ENCODE results near the gene RANBP3L.

The RANBP3L gene

DNA sequence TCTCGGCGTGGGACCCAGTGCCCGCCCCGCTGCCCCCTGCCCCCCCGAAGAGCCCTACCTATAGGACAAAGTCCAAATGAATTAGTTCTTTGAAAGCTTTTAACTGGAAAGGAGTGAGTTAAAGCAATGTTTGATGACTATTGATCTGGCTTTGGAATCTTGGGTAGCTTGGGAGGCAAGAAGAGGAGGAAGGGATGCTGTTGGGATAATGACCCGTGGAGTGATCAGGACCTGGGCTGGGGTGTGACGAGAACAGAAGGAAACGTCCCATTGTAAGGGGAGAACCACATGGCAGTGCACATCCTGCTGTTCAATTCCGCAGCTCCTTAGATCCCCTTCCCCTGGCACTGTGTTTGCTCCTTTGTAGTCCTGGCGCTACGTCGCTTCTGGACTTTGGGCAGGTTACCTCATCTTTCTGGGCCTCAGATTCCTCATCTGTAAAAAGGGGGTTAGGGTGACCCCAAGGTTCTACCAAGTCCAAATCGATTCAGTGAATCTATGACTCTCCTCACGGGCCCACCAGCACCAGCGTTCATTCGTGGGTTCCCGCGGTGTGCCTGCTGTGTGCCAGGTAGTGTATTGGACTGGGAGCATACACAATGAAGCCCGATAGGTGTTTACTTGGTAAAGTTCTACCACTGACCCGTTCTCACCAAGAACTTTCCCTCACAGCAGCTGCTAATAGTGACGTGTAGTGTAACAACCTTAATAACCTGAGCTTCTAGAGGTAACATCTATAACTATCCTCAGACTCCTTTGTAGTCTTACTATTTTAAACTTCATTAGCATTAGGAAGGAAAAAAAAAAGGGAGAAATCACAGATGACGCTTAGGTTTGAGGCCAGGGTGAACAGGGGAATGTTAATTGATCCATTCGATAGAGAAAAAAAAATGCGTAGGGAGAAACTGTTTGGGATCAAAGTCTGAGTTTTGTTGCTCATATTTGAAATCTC is 58.9 kb downstream of the RANBP3L start:
- no peak for DNase-seq

DNA sequence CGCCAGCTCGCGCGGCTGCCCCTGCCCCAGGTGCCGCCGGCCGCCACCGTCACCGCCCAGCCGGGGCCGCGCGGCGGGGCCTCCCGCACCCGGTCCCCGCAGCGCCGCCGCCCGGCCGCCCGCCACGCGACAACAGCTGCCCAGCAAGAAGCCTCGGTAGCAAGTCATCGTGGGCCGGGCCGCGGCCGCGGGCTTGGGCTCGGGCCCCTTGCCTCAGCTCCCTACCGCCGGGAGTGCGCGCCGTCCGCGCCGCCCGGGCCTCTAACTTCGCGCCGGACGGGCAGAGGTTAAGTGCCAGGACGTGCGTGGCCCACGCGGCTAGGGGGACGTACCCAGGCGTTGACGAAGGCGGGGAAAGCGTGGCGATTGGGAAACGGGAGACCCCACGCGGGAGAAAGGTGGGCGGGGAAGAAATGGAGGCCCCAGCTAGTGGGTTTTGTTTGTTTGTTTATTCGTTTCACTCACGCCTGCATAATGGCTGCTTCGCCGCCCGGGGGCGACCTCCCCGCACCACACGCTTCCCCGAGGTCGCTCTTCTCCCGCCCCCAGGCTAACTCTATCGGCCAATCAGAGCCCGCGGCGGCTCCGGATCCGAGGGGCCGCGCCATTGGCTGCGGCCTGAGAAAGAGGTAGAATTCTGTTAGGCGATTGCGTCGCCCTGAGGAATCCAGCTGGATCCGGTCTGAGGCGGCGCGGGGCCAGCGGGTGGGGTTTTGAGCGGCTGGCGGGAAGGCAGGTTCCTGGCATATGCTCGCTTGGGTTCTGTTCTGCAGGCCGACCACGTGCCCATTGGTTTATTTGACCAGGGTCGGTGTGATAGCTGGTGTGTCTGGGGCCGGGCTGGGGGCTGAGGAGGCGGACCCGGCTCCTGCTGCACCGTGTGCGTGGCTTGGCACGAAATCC is 59.8 kb downstream of the RANBP3L start, which contains the start of gene NADK2:
NADK2 (minus strand) TSS at position 295 of the 903 bp plus-strand sequence; CDS start at position 168, 127 bp downstream.
- DNase-seq, result peak; percentile 99

- DNase-seq, result peak; percentile 35 to 53
These were observed 60.7 kb downstream of the RANBP3L start for GRCh38 chr5:36240779-36241630.

DNA sequence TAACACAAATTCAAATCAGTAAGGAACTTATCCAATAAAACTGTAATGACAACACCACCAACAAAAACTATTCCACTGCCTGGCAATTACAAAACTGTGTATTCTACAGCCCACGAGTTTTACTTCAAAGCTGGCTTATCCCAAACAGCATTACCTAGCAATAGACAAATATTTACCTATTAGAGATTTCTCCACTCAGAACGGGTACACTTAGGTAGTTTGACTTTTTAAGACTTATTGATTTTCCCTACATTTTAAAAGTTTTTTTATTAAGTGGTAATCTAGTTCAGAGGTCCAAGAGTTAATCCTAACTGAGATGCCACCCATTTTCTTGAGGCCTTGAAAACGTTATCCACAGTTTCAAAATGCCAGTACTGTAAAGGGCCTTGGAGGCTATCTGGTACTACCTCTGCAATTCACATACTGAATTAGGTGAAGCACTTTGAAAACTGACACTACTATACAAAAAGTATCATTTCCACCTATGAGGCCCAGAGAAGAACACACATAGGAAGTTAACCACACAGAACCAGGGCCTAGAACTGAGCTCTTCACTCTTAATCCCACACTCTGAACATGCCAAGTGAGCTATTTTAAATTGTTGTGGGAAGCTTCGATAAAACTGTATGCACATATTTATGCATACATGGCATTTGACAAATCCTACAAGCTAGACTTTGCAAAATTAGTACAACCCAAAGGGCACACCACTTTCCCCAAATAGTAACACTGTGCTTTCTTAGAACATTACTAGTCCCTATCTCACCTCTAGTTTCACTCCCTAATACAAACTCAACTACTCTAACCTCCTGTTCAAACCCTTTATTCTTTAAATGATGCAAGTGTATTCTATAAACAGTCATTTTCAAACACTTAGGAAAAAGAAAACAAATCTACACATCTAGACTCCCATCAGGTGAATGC is 62.1 kb downstream of the RANBP3L start:
- no peak for DNase-seq

DNA sequence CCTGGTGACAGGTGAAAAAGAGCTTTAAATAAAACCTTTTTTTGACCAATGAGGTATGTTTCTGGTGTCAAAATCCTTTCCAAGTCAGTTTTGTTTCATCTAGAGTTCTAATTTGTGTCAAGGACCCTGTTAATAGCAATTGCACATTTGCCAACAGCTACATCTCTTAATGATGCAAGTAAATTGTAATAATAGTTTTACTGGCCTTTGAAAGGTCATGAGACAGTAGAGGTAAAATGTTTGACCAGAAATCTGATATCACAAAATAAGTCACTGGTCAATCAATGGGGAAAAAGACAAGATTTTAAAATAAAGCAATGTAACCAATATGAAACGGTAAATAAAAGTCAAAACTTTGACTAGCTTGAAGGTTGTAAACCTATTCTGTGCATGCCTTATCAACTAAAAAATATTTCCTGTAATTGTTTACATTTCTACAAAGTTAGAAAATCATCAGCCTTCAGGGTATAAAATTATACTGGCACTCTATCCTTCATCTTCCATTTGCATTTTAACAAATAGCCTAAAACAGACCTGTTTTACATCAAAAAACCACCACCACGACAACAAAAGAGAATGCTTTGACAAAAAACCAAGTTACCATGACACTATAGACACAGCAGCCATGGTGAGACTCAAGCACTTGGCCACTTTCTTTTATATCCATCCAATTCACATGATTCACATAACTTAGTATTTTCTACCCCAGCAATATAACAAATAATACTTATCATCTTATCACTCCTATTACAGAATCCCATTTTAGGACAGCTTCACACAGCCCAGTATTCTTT is 63.0 kb downstream of the RANBP3L start:
- no peak for DNase-seq

DNA sequence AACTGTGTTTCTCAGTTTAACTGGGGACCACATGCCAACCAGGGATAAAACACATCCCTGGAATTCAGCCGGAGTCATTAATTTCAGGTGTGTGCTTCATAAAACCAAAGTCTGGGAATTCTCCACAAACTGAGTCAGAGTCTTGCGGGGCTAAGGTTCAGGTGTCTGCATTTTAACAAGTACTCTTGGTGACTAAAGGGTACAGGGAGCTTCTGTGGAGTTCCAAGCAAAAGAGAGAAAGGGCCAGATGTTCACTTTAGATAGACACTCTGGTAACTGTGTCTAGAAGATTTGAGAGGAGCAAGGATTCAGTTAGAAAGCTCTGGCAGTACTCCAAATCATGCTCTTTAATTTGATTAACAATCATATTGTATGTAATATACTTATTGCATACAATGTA is 64.0 kb downstream of the RANBP3L start:
- DNase-seq, result no peak

DNA sequence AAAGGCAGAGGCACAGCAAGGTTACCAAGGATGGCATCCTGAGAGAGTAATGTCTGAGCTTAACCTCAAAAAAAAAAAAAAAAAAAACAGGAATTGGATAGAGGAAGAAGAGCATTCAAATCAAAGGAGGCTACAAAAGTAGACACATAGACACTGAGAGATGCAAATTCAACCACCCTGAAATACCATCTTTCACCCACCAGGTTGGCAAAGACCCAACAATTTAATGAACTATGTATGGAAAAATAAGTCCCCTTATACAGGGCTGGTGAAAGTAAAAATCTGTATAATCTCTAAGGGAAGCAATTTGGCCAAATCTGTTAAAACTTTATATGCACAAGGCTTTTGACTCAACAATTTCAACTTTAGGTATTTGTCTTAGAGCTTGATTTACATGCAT is 64.9 kb downstream of the RANBP3L start:
- no peak for DNase-seq

- no peak for DNase-seq
These were observed 69.2 kb downstream of the RANBP3L start for GRCh38 chr5:36232533-36232932.

DNA sequence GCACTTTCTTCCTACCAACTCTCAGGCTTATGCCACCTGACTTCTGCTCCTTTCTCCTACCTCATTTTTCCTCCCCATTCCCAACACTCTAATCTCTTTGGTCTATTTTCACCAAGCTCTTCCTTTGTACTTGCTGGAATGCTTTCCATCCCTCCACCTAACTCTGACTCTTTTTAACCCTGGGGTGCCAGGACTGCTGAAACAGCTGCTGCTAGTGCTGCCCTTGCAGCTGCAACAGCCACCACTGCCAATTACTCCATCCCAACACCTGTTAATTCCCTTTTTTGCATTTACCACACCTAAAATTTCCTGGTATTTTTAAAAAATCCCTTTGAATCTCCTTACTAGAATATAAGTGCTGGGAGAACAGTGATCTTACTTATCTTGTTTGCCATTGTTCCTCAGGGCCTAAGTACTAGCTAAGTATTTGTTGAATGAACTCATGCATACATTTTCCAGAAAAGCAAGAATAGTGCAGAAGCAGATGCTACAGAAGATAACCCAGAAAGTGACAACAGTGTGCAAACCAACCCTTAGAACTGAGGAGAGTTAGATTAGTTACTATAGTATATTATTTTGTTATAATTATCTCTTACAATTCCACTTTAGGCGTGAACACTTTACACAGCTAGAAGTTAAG is 71.4 kb downstream of the RANBP3L start:
- no peak for DNase-seq

DNA sequence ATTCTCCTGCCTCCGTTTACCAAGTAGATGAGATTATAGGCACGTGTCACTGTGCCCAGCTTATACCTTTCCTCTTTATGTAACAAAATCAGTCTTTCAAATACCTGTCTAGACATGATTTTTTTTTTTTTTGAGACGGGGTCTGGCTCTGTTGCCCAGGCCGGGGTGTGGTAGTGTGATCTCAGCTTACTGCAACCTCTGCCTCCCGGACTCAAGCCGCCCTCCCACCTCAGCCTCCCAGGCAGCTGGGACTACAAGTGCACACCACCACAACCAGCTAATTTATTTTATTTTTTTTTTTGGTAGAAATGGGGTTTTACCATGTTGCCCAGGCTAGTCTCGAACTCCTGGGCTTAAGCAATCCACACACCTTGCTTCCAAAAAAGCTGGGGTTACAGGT is 73.2 kb downstream of the RANBP3L start:
- no peak for DNase-seq

- no peak for DNase-seq
These were observed 74.7 kb downstream of the RANBP3L start for GRCh38 chr5:36227046-36227445.

- no peak for DNase-seq
These were observed 79.1 kb downstream of the RANBP3L start for GRCh38 chr5:36222620-36223019.

- DNase-seq, result no peak
These were observed 83.7 kb downstream of the RANBP3L start for GRCh38 chr5:36217988-36218387.

- no peak for DNase-seq
These were observed 84.1 kb downstream of the RANBP3L start for GRCh38 chr5:36217567-36217966.

DNA sequence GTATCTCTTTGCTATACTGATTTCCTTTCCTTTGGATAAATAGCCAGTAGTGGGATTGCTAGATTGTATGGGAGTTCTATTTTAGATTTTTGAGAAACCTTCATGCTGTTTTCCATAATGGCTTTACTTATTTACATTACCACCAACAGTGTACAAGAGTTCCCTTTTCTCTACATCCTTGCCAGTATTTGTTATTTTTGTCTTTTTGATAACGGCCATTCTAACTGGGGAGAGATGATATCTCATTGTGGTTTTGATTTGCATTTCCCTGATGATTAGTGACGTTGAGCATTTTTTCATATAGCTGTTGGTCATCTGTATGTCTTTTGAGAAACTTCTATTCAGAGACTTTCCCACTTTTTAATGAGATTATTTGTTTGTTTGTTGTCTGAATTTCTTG is 85.8 kb downstream of the RANBP3L start:
- DNase-seq, result no peak

GRCh38 chr5:36214436-36214835 is 87.3 kb downstream of the RANBP3L start:
- no peak for DNase-seq

GRCh38 chr5:36209664-36210063 is 92.0 kb downstream of the RANBP3L start:
- DNase-seq, result no peak

DNA sequence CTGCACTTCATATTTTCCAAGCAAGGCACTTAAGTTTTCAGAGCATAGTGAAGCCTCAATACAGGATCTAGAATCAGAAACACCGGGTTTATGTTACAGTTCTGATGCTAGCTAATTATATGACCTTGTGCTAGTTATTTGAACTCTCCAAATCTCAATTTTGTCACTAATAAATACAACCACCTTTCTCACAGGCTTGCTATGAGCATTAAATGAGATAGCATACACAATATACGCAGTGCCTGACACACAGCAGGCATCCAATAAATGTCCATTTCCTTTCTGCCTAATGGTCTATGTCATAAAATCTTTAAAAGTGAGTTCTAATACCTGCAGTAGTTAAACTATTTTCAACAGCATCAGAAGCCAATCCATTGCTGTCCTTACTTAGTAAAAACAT is 92.9 kb downstream of the RANBP3L start:
- DNase-seq, result no peak

DNA sequence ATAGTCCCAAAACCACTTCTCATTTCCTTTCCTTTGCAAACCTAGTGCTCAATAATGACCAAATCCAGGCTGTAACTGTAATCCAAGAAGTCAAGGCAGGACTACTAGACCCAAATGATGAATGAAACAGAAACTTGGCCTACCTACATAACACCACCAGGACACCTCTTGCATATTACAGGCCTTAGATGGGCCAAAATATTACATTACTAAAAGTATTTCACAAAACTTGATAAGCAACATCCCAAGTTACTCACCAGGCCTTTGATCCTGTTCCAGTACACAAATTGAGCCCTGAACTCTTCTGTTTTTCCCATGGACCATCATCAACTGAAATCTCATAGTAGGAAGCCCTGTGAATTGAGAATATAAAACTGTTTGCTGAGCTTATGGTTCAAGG is 94.8 kb downstream of the RANBP3L start:
- no peak for DNase-seq

DNA sequence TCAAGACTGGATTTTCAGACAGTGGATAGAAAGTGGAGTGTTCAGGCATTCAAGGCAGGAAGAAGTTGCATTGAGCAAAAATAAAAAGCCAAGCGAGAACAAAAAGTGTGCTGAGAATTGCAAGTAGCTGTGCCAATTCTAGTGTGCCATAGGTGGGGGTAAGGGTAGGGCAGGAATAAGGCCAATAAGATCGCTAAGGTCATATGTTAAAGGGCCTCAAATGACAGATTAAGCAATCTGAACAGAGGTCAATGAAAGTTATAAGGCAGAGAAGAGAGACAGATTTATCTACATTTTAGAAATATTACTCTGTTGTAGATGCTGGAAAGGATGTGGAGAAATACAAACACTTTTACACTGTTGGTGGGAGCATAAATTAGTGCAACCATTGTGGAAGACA is 96.4 kb downstream of the RANBP3L start:
- DNase-seq, result no peak
